OCI-LY3 (cell line): ENCODE measurements around the gene KDM4B.

ENCODE experiments used
- H2AFZ ChIP-seq: fragments of 200-600, 300-600 bp; shearing (Covaris generic); 2 replicates; pipeline ENCODE4 v1.6.0; 2014; ENCODE audit warnings: antibody characterized with exemption, low read depth, low read length
- H3K27ac ChIP-seq: fragments of 200-600, 300-600 bp; sonication (generic); 2 replicates; pipeline ENCODE4 v1.5.1; 2014; ENCODE audit warnings: mild to moderate bottlenecking, low read length, moderate library complexity, mixed read lengths
- H3K27me3 ChIP-seq: fragments of 200-600, 300-600 bp; sonication (generic); 2 replicates; pipeline ENCODE4 v1.6.1; 2014; ENCODE audit warnings: low read depth, low read length, mixed read lengths
- H3K36me3 ChIP-seq: fragments of 200-600, 300-600 bp; sonication (generic); replicated peaks from 2 replicates; pipeline ENCODE3; 2014; ENCODE audit warnings: low read depth, low read length, mixed read lengths
- H3K4me1 ChIP-seq: fragments of 300-600, 200-600 bp; sonication (generic); 2 replicates; pipeline ENCODE4 v1.6.1; 2014; ENCODE audit warnings: low read length, mixed read lengths
- H3K4me2 ChIP-seq: fragments of 200-600, 300-600 bp; sonication (generic); 2 replicates; pipeline ENCODE4 v1.6.1; 2014; ENCODE audit warnings: low read length, mixed read lengths
- H3K4me3 ChIP-seq: fragments of 300-600, 200-600 bp; sonication (generic); 2 replicates; pipeline ENCODE4 v1.5.1; 2014; ENCODE audit warnings: antibody characterized with exemption, mild to moderate bottlenecking, low read length, moderate library complexity
- H3K79me2 ChIP-seq: fragments of 300-600, 200-600 bp; shearing (Covaris generic); 2 replicates; pipeline ENCODE4 v1.6.1; 2014; ENCODE audit warnings: mild to moderate bottlenecking, low read length, mixed read lengths
- H3K9ac ChIP-seq: fragments of 300-600, 200-600 bp; shearing (Covaris generic); 2 replicates; pipeline ENCODE4 v1.6.0; 2014; ENCODE audit warnings: mild to moderate bottlenecking, low read length, moderate library complexity
- H3K9me3 ChIP-seq: fragments of 200-600, 300-600 bp; shearing (Covaris generic); 2 replicates; pipeline ENCODE4 v1.6.1; 2014; ENCODE audit warnings: low read length, mixed read lengths; ENCODE audit not compliant: insufficient read depth
- H4K20me1 ChIP-seq: fragments of 200-600, 300-600 bp; sonication (generic); 2 replicates; pipeline ENCODE4 v1.6.1; 2016; ENCODE audit warnings: low read length, mixed read lengths; ENCODE audit not compliant: insufficient read depth
- EZH2phosphoT487 ChIP-seq: fragments of 200-600 bp; shearing (Covaris generic); IDR thresholded peaks from 2 replicates; pipeline ENCODE4 v1.6.1; 2018; ENCODE audit warnings: antibody characterized with exemption, mixed run types, low read depth
- TF ChIP-seq, protein P1 (sequence below): fragments of 200-600, 300-600 bp; sonication (generic); IDR thresholded peaks from 2 replicates; pipeline ENCODE4 v1.5.1; 2014; ENCODE audit warnings: antibody characterized with exemption, low read length, low read depth

Gene KDM4B

DNA sequence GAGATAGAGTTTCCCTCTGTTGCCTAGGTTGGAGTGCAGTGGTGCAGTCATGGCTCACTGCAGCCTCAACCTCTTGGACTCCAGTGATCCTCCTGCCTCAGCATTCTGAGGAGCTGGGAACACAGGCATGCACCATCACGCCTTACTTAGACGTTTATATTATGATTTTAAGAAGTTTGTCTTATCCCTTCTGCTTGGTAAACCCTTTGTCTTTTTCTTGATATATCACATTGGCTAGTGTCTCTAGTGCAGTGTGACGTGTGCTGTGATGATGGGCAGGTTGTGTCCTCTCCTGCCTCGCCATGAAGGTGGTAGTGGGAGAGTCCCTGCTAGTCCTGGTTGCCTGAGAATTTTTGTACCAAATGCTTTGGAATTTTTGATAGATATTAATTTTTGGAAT is 93.9 kb downstream of the KDM4B start:
- TF ChIP-seq, protein P1, sequence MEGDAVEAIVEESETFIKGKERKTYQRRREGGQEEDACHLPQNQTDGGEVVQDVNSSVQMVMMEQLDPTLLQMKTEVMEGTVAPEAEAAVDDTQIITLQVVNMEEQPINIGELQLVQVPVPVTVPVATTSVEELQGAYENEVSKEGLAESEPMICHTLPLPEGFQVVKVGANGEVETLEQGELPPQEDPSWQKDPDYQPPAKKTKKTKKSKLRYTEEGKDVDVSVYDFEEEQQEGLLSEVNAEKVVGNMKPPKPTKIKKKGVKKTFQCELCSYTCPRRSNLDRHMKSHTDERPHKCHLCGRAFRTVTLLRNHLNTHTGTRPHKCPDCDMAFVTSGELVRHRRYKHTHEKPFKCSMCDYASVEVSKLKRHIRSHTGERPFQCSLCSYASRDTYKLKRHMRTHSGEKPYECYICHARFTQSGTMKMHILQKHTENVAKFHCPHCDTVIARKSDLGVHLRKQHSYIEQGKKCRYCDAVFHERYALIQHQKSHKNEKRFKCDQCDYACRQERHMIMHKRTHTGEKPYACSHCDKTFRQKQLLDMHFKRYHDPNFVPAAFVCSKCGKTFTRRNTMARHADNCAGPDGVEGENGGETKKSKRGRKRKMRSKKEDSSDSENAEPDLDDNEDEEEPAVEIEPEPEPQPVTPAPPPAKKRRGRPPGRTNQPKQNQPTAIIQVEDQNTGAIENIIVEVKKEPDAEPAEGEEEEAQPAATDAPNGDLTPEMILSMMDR, result no peak
- no peak overlapping the region for H3K9ac ChIP-seq
- peaks cover 52% of the 10 kb centered on the region for H3K36me3 ChIP-seq
- no peaks in the 10 kb centered on the region for H3K9me3 ChIP-seq
- H3K27ac ChIP-seq, result no peak overlapping the region
- no peaks in the 10 kb centered on the region for H3K79me2 ChIP-seq
- no peak overlapping the region for H3K4me2 ChIP-seq
- no peaks in the 10 kb centered on the region for H3K27me3 ChIP-seq
- H3K4me1 ChIP-seq, result no peaks in the 10 kb centered on the region
- H2AFZ ChIP-seq, result no peak overlapping the region
- H3K4me3 ChIP-seq, result no peak overlapping the region
- H4K20me1 ChIP-seq, result peaks cover 6% of the 10 kb centered on the region

DNA sequence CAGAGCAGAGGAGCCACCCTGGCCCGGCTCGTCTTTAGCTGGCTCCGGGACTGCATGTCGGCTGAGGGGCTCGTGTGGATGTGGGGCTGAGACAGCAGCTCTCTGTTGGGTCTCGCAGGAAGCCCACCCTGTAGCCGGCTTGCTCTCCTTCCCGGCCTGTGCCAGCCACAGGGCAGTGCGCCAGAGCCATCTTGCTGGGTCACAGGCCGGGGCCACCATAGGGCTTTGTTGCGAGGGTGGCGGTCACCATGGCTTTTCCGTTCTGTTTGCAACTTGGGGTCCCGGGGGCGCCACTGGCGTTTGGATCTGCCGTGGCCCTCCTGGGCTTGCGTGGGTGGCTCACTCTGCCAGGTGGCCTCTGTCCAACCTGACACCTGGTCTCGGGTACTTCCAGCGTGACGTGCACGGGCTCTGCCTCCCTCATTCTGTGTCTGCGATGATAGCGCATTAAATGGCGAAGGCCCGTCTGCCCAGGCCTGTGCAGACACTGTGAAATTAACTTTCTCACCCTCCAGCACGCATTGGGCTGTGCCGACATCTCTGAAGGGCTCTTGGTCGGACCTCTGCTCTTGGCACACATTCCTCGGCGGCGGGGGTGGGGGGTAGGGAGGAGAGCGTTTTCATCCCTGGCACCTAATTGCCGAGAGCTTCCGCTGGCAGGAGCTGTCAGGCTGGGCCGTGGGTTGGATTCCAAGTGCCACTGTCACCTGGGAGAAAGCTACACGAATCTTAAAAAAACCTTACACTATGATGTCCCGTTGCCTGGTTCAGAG is 95.1 kb downstream of the KDM4B start:
- Histone ChIP-seq H2AFZ (no peak overlapping the region), H3K9me3 (no peaks in the 10 kb centered on the region), H3K4me1 (no peaks in the 10 kb centered on the region), H3K36me3 (peaks cover 48% of the 10 kb centered on the region), H3K27ac (no peak overlapping the region), H3K79me2 (no peaks in the 10 kb centered on the region), H3K4me2 (no peak overlapping the region), H4K20me1 (peaks cover 6% of the 10 kb centered on the region), H3K9ac (no peak overlapping the region), H3K4me3 (no peak overlapping the region), H3K27me3 (no peaks in the 10 kb centered on the region)
- TF ChIP-seq EZH2phosphoT487, result no peak
- TF ChIP-seq, protein P1, result no peak

DNA sequence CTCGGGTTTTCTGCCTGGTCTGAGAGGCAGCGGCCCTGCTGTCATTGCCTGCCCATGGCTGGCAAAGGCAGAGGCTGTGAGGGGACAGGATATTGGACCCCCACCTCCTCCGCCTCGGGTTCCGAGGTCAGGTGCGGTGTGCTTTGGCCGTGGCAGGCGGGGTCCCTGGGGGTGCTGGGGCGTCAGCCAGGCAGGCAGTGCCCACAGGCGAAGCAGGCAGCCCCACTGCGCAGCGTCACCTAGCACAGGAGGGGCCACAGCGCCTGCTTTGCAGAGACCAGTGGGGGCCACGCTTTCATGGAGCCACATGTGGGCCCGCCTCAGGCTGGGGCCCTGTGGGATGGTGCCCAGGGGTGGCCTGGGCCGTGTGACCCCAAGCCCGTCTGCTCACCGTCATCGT is 96.0 kb downstream of the KDM4B start:
- TF ChIP-seq, protein P1, result no peak
- no peak for TF ChIP-seq EZH2phosphoT487
- Histone ChIP-seq H3K27me3 (no peaks in the 10 kb centered on the region), H3K9me3 (no peaks in the 10 kb centered on the region), H3K36me3 (peaks cover 42% of the 10 kb centered on the region), H3K4me2 (no peak overlapping the region), H3K27ac (no peak overlapping the region), H3K4me3 (no peak overlapping the region), H3K4me1 (no peaks in the 10 kb centered on the region), H3K9ac (no peak overlapping the region), H3K79me2 (no peaks in the 10 kb centered on the region), H4K20me1 (peaks cover 6% of the 10 kb centered on the region), H2AFZ (no peak overlapping the region)

DNA sequence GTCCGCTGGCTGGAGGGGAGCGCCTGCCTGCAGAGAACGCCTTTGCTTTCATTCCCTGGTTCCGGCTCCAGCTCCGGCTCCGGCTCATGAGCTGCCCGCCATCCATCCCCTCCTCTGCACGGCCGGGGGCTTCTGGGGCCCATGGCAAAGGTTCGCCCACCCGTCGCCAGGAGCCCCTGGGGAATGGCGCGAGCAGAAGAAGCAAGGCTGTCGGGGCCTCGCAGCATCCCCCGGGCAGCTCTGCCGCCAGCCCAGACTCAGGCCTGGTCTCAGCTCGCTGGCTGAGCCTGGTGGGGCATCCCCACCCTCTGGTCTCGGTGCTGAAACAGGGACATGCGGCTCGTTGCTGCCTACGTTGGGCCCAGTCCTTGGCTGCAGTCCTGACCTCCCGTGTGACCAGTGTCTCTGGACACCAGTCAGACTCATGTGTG is 96.8 kb downstream of the KDM4B start:
- no peak overlapping the region for H3K4me2 ChIP-seq
- no peak overlapping the region for H3K27ac ChIP-seq
- no peak for TF ChIP-seq EZH2phosphoT487
- H3K9ac ChIP-seq, result no peak overlapping the region
- no peak overlapping the region for H3K4me3 ChIP-seq
- H3K27me3 ChIP-seq, result no peaks in the 10 kb centered on the region
- H3K36me3 ChIP-seq, result peaks cover 38% of the 10 kb centered on the region
- H3K79me2 ChIP-seq, result no peaks in the 10 kb centered on the region
- no peak overlapping the region for H2AFZ ChIP-seq
- no peaks in the 10 kb centered on the region for H3K4me1 ChIP-seq
- peaks cover 6% of the 10 kb centered on the region for H4K20me1 ChIP-seq
- H3K9me3 ChIP-seq, result no peaks in the 10 kb centered on the region
